CD4-positive, alpha-beta memory T cell (primary cell): ENCODE results near the gene GPATCH8. TPM values are rescaled to one million over a fixed set of nuclear protein-coding genes. Genes with fewer than 3 reads are reported as not detected.
"Not testable (repeated sequence)": the region's sequence is repeated elsewhere in the genome, so short reads cannot be mapped to it uniquely, and the experiment has no call there.

Experiments
- CTCF ChIA-PET: fragments of 350-600 bp; sonication (Branson Sonifier 250); formaldehyde crosslinking; loops from one replicate; lab custom pipeline; 2021; ENCODE audit warnings: inconsistent platforms; ENCODE audit not compliant: partially characterized antibody; lab: Charles Lee
- POLR2A ChIA-PET: fragments of 350-600 bp; sonication (Branson Sonifier 250); formaldehyde crosslinking; loops from one replicate; lab custom pipeline; 2021; ENCODE audit not compliant: partially characterized antibody; lab: Charles Lee
- DNase-seq, 5 donors: peaks; one replicate each; pipeline versions ENCODE4 v3.0.0 to v3.0.0-alpha.2; 2020 to 2022; ENCODE audit warnings: mixed read lengths in 1 of 5
- H3K27ac ChIP-seq: one replicate; pipeline ENCODE4 v1.7.0; 2013; ENCODE audit warnings: low read depth, low read length
- H3K27me3 ChIP-seq: 2 replicates; pipeline ENCODE4 v1.7.0; 2013; ENCODE audit warnings: mild to moderate bottlenecking, low read length, moderate library complexity; ENCODE audit not compliant: insufficient read depth
- H3K36me3 ChIP-seq: 2 replicates; pipeline ENCODE4 v1.7.0; 2013; ENCODE audit warnings: mild to moderate bottlenecking, low read length, moderate library complexity; ENCODE audit not compliant: insufficient read depth
- H3K4me1 ChIP-seq: 2 replicates; pipeline ENCODE4 v1.7.0; 2013; ENCODE audit warnings: mild to moderate bottlenecking, low read length, moderate library complexity; ENCODE audit not compliant: insufficient read depth
- H3K4me3 ChIP-seq, 2 donors: one replicate each; pipeline ENCODE4 v1.7.0; 2013; ENCODE audit warnings: low read length in 2 of 2, mild to moderate bottlenecking in 1 of 2
- H3K9me3 ChIP-seq, 2 donors: one replicate each; pipeline ENCODE4 v1.7.0; 2013; ENCODE audit warnings: low read length in 2 of 2, control low read depth in 1 of 2; ENCODE audit not compliant: control insufficient read depth in 1 of 2
- H3K27ac Mint-ChIP-seq, 7 donors: one replicate each; pipeline ENCODE4 v1.8.0; 2020 to 2021; ENCODE audit warnings: mixed read lengths in 7 of 7, mild to moderate bottlenecking in 6 of 7, inconsistent platforms in 3 of 7, moderate library complexity in 3 of 7
- H3K27me3 Mint-ChIP-seq, 2 donors: one replicate each; pipeline ENCODE4 v1.8.0; 2020 to 2021; ENCODE audit warnings: mixed read lengths in 2 of 2
- H3K36me3 Mint-ChIP-seq, 2 donors: one replicate each; pipeline ENCODE4 v1.8.0; 2020 to 2021; ENCODE audit warnings: mixed read lengths in 2 of 2, inconsistent platforms in 1 of 2, mild to moderate bottlenecking in 1 of 2
- H3K4me1 Mint-ChIP-seq, 4 donors: one replicate each; pipeline ENCODE4 v1.8.0; 2020 to 2021; ENCODE audit warnings: mixed read lengths in 4 of 4, mild to moderate bottlenecking in 1 of 4
- H3K4me3 Mint-ChIP-seq, 8 donors: one replicate each; pipeline ENCODE4 v1.8.0; 2020 to 2021; ENCODE audit warnings: mixed read lengths in 8 of 8, mild to moderate bottlenecking in 7 of 8, moderate library complexity in 6 of 8, inconsistent platforms in 3 of 8
- H3K9me3 Mint-ChIP-seq, 8 donors: one replicate each; pipeline ENCODE4 v1.8.0; 2020 to 2021; ENCODE audit warnings: mixed read lengths in 8 of 8, mild to moderate bottlenecking in 5 of 8, inconsistent platforms in 3 of 8, moderate library complexity in 1 of 8
- intact Hi-C: fragments of 100-400 bp; cut with micrococcal nuclease; formaldehyde crosslinking; loops from one replicate; pipeline ENCODE4 v1.15.1; 2023
- polyA plus RNA-seq, 2 donors: library from polyadenylated mRNA; unstranded; fragments of 300-500 nt; fragmentation: Illumina TruSeq; gene quantifications; one replicate each; pipeline ENCODE4 v1.2.3, GENCODE V29; 2021
- total RNA-seq, 2 experiments: library from RNA; stranded (reverse); gene quantifications; one replicate each; pipeline ENCODE4 v1.2.3, GENCODE V29; 2021

The GPATCH8 gene
- total and polyA plus RNA-seq, 4 experiments from 2014 or later, result 12.9 to 75.8 (median 70.2) TPM

- intact Hi-C loops, result no loop called here
- Mint-ChIP-seq H3K27me3 (peaks cover 11 to 26% of the 10 kb centered on the region in 2 donors), H3K27ac (no peak overlapping the region), H3K36me3 (no peaks in the 10 kb centered on the region), H3K9me3 (no peaks in the 10 kb centered on the region), H3K4me3 (no peak overlapping the region), H3K4me1 (no peaks in the 10 kb centered on the region)
- CTCF ChIA-PET, result no interaction called here
- Histone ChIP-seq H3K27me3 (no peaks in the 10 kb centered on the region), H3K4me1 (no peaks in the 10 kb centered on the region), H3K9me3 (no peaks in the 10 kb centered on the region), H3K27ac (no peak overlapping the region), H3K4me3 (no peak overlapping the region), H3K36me3 (no peaks in the 10 kb centered on the region)
- no peak for DNase-seq
- POLR2A ChIA-PET, result no interaction called here
Observed at GRCh38 chr17:44375196-44376017, 127.8 kb downstream of the GPATCH8 start.

GRCh38 chr17:44374306-44375195 is 128.7 kb downstream of the GPATCH8 start:
- Histone ChIP-seq H3K9me3 (no peaks in the 10 kb centered on the region), H3K4me1 (no peaks in the 10 kb centered on the region), H3K27ac (no peak overlapping the region), H3K4me3 (no peak overlapping the region), H3K27me3 (no peaks in the 10 kb centered on the region), H3K36me3 (no peaks in the 10 kb centered on the region)
- H3K4me1 Mint-ChIP-seq, result peaks cover 0 to 3% (median 2%) of the 10 kb centered on the region in 4 donors
- H3K4me3 Mint-ChIP-seq, result no peak overlapping the region
- no peak for DNase-seq
- H3K36me3 Mint-ChIP-seq, result no peaks in the 10 kb centered on the region
- H3K9me3 Mint-ChIP-seq, result no peaks in the 10 kb centered on the region
- H3K27me3 Mint-ChIP-seq, result peaks cover 14 to 29% of the 10 kb centered on the region in 2 donors
- ChIA-PET CTCF (no interaction called here), POLR2A (no interaction called here)
- H3K27ac Mint-ChIP-seq, result no peak overlapping the region
- intact Hi-C loops, result no loop called here

DNA sequence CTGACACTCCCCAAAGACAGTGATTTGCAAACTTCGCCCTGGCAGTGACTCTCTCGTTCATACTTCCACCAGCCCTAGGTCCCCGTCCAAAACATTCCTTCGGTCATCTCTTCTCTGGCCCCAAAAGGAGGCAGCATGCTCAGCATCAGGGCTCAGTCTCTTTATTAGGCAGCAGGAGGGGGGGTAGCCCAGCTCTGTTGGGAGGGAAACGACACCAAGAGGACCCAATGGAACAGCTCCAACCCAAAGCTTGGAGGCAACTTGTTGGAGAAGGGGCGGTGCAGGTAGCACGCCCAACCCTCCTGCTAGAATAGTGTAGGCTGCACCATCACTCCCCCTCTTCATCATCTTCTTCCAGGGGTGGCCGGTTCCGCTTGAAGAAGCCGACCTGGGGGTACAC is 131.2 kb downstream of the GPATCH8 start:
- H3K27ac Mint-ChIP-seq, result no peak overlapping the region
- H3K9me3 Mint-ChIP-seq, result no peaks in the 10 kb centered on the region
- H3K36me3 ChIP-seq, result no peaks in the 10 kb centered on the region
- no peaks in the 10 kb centered on the region for H3K4me1 ChIP-seq
- H3K4me3 ChIP-seq, result no peak overlapping the region
- H3K4me3 Mint-ChIP-seq, result no peak overlapping the region
- H3K27me3 ChIP-seq, result no peaks in the 10 kb centered on the region
- H3K27me3 Mint-ChIP-seq, result peaks cover 11 to 35% of the 10 kb centered on the region in 2 donors
- H3K4me1 Mint-ChIP-seq, result peaks cover 0 to 3% (median 2%) of the 10 kb centered on the region in 4 donors
- H3K36me3 Mint-ChIP-seq, result no peaks in the 10 kb centered on the region
- ChIA-PET CTCF (no interaction called here), POLR2A (interaction anchor here (1.2 kb wide), 1 partner anchor 10 kb away, joined by 4 read pairs; no protein-coding TSS in a partner anchor)
- H3K9me3 ChIP-seq, result no peaks in the 10 kb centered on the region
- no peak for DNase-seq
- intact Hi-C loops, result no loop called here
- no peak overlapping the region for H3K27ac ChIP-seq

GRCh38 chr17:44369414-44370023 is 133.7 kb downstream of the GPATCH8 start:
- H3K27ac ChIP-seq, H3K4me1 Mint-ChIP-seq, H3K36me3 Mint-ChIP-seq, H3K9me3 ChIP-seq, H3K9me3 Mint-ChIP-seq, H3K27ac Mint-ChIP-seq, POLR2A ChIA-PET, H3K27me3 ChIP-seq, H3K36me3 ChIP-seq, H3K4me1 ChIP-seq, H3K4me3 ChIP-seq, intact Hi-C loops: not testable (repeated sequence)
- peaks cover 21 to 41% of the 10 kb centered on the region in 2 donors for H3K27me3 Mint-ChIP-seq
- CTCF ChIA-PET, result interaction anchor here (0.7 to 1.7 kb wide), 5 partner anchors 10 to 201 kb away, joined by 3 to 5 read pairs (median 3); no protein-coding TSS in a partner anchor
- DNase-seq, result peak in 1 of 5 donors; percentile 18
- peak overlapping the region; percentile 8 to 68 (median 52) for H3K4me3 Mint-ChIP-seq

- not testable (repeated sequence) for H3K4me1 ChIP-seq
Observed at GRCh38 chr17:44368391-44369243, 134.6 kb downstream of the GPATCH8 start.

GRCh38 chr17:44367231-44367979 is 135.8 kb downstream of the GPATCH8 start:
- no peak overlapping the region for H3K4me3 Mint-ChIP-seq
- Histone ChIP-seq H3K36me3 (no peaks in the 10 kb centered on the region), H3K4me1 (no peaks in the 10 kb centered on the region), H3K4me3 (no peak overlapping the region), H3K27me3 (peaks cover 3% of the 10 kb centered on the region), H3K27ac (no peak overlapping the region), H3K9me3 (no peaks in the 10 kb centered on the region)
- no peak for DNase-seq
- intact Hi-C loops, result no loop called here
- no peaks in the 10 kb centered on the region for H3K36me3 Mint-ChIP-seq
- peaks cover 0 to 3% (median 2%) of the 10 kb centered on the region in 4 donors for H3K4me1 Mint-ChIP-seq
- no peak overlapping the region for H3K27ac Mint-ChIP-seq
- H3K27me3 Mint-ChIP-seq, result peaks cover 18 to 35% of the 10 kb centered on the region in 2 donors
- H3K9me3 Mint-ChIP-seq, result no peaks in the 10 kb centered on the region
- ChIA-PET POLR2A (no interaction called here), CTCF (interaction anchor here (0.6 to 1.9 kb wide), 4 partner anchors 10 to 25 kb away, joined by 3 to 5 read pairs (median 3); partner anchors contain the start of gene GRN)

More at GRCh38 chr17:44368391-44369243, 134.6 kb downstream of the GPATCH8 start:
- H3K36me3 ChIP-seq, H3K4me3 ChIP-seq, POLR2A ChIA-PET, H3K36me3 Mint-ChIP-seq, H3K9me3 ChIP-seq, DNase-seq, H3K27ac ChIP-seq, H3K4me1 Mint-ChIP-seq, intact Hi-C loops, H3K4me3 Mint-ChIP-seq, H3K27me3 ChIP-seq, H3K27ac Mint-ChIP-seq, H3K9me3 Mint-ChIP-seq: not testable (repeated sequence)
- CTCF ChIA-PET, result interaction anchor here (0.7 to 1.9 kb wide), 4 partner anchors 9 to 26 kb away, joined by 3 to 5 read pairs (median 4); partner anchors contain the start of gene GRN
- peaks cover 18 to 38% of the 10 kb centered on the region in 2 donors for H3K27me3 Mint-ChIP-seq
